DMS153 (cell line): ENCODE results near the gene DYRK3.

ENCODE experiments used
- DNase-seq: peaks from one replicate; lab custom pipeline; 2025; lab: John Stamatoyannopoulos, UW

Gene DYRK3

GRCh38 chr1:206661161-206661820 is 26.0 kb downstream of the DYRK3 start:
- DNase-seq, result no peak

GRCh38 chr1:206662396-206663092 is 27.2 kb downstream of the DYRK3 start:
- no peak for DNase-seq

GRCh38 chr1:206663362-206663761 is 28.0 kb downstream of the DYRK3 start:
- DNase-seq, result no peak

GRCh38 chr1:206663832-206664652 is 28.7 kb downstream of the DYRK3 start:
- peak; percentile 30 for DNase-seq

- DNase-seq, result no peak
These were observed 29.4 kb downstream of the DYRK3 start for GRCh38 chr1:206664740-206665139.

GRCh38 chr1:206666031-206666561 is 30.8 kb downstream of the DYRK3 start:
- no peak for DNase-seq

GRCh38 chr1:206666954-206667665 is 31.8 kb downstream of the DYRK3 start:
- DNase-seq, result no peak

- no peak for DNase-seq
These were observed 33.0 kb downstream of the DYRK3 start for GRCh38 chr1:206668351-206668750.

- no peak for DNase-seq
These were observed 33.6 kb downstream of the DYRK3 start for GRCh38 chr1:206668874-206669410.

- DNase-seq, result peak; percentile 59
These were observed 36.8 kb downstream of the DYRK3 start for GRCh38 chr1:206672011-206672688.

- DNase-seq, result no peak
These were observed 37.8 kb downstream of the DYRK3 start for GRCh38 chr1:206672844-206673758.

- DNase-seq, result no peak
These were observed 38.9 kb downstream of the DYRK3 start for GRCh38 chr1:206674236-206674635.

- DNase-seq, result no peak
These were observed 39.4 kb downstream of the DYRK3 start for GRCh38 chr1:206674745-206675175.

- DNase-seq, result no peak
These were observed 41.2 kb downstream of the DYRK3 start for GRCh38 chr1:206676499-206676898.

- DNase-seq, result no peak
These were observed 43.2 kb downstream of the DYRK3 start for GRCh38 chr1:206678490-206678889.

GRCh38 chr1:206679738-206680211 is 44.4 kb downstream of the DYRK3 start:
- DNase-seq, result no peak

- no peak for DNase-seq
These were observed 44.9 kb downstream of the DYRK3 start for GRCh38 chr1:206680279-206680678.

- DNase-seq, result no peak
These were observed 46.0 kb downstream of the DYRK3 start for GRCh38 chr1:206681359-206681758.

GRCh38 chr1:206682111-206682510 is 46.8 kb downstream of the DYRK3 start:
- no peak for DNase-seq

GRCh38 chr1:206683313-206683712 is 48.0 kb downstream of the DYRK3 start:
- no peak for DNase-seq
